IPS-NIHi7 (cell line): ENCODE measurements around the gene HES5.
"Not testable (repeated sequence)": the region's sequence is repeated elsewhere in the genome, so short reads cannot be mapped to it uniquely, and the experiment has no call there.

Experiments used
- DNase-seq: peaks from one replicate; pipeline ENCODE4 v3.0.0; 2012; ENCODE audit warnings: mixed read lengths; ENCODE audit errors: extremely low spot score

Gene HES5, protein sequence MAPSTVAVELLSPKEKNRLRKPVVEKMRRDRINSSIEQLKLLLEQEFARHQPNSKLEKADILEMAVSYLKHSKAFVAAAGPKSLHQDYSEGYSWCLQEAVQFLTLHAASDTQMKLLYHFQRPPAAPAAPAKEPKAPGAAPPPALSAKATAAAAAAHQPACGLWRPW

DNA sequence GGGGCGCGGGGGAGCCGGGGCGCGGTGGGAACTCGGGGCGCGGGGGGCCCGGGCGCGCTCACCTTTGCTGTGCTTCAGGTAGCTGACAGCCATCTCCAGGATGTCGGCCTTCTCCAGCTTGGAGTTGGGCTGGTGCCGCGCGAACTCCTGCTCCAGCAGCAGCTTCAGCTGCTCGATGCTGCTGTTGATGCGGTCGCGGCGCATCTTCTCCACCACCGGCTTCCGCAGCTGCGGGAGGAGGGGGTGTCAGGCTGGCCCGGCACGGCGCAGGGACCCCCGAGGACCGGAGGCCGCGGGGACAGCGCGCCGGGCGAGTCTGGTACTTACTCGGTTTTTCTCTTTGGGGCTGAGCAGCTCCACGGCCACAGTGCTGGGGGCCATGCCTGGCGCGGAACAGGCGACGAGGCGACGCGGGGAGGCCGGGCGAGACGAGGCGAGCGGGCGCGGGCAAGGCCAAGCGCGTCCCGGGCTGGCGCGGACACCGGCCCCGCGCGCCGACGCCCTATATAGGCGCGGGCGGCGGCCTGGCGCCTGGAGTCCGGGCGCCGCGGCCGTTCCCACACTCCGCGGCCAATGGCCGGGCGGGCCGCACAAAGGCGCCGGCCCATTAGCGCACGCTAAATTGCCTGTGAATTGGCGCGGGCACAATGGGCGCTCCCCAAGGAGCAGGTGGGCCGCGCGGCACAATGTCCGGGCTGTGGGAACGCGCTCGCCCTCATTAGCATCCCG, at the start of gene HES5:
Gene HES5, minus strand, starts transcription at position 480 of the 729 bp plus-strand sequence. Its CDS starts 99 bp downstream, at position 381.
- no peak for DNase-seq

DNA sequence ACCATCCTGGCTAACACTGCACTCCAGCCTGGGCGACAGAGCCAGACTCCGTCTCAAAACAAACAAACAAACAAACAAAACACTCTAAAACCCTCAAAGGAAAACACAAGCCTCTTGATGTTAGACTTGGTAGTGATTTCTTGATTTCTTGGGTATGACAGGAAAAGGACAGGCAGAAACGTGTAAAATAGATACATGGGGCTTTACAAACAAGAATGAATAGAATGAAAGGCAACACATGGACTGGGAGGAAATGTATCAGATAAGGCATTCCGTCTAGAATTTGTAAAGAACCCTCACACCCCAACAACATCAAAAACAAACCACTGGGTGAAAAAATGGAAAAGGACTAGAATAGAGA, 48.7 kb upstream of the HES5 start:
- DNase-seq = no peak

DNA sequence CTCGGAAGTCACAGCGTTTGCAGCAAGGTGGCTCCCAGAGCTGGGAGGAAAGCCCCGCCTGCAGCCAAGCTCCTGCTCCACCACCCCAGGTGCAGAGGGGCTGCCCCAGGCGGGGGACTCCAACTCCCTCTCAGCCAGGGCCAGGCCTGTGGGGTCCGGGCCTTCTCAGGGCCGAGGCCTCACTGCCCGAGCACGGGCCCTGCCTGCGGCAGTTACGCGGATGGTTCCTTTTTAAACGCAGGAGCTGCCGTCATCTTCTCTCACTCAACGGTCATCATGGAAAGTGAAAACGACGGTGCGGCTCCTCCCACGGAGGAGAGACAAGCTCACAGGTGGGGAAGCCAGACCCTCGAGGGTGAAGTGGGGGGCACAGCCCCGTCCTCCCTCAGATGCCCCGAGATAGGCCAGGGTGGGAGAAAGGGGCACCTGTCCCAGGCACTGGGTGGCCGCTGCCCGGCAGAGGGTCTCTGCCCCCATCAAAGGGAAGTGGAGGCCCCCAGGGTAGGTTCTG, 47.6 kb upstream of the HES5 start:
- DNase-seq = not testable (repeated sequence)

DNA sequence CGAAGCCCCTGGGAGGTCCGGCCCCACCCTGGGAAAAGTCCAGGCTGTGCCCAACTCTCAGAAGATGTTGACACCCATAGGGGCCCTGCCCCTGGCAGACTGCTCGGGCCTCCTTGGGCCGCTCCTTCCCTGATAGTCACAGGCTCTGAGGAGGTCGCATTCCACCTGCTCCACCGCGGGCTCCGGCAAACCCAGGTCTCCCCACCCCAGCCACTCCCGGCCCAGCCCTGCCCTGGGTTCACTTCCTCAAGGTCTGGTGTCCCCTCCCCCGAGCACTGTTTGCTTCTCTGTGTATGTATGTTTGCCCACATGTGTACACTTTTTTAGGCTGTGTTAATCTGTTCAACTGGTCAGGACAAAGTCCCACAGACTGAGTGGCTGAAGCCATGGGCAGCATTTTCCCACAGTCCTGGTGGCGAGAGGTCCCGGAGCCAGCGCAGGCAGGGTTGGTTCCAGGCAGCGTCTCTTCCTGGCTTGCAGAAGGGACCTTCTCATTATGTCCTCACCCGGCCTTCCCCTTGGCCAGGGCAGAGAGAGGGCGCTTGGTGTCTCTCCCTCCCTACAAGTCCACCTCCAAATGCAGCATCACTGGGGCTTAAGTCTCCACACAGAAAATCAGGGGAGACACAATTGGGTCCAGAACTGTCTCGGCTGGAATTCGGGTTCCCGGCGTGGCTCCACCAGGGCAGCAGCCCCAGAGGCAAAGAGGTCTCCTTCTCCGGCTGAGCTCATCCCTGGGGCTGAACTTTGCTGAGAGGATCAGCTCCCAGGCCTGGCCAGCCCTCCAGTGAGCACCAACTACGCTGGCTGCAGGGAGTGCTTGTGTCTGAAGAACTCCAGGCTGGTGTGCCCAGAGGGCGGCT, 46.0 kb upstream of the HES5 start:
- DNase-seq = no peak

GRCh38 chr1:2574350-2574749, 44.3 kb upstream of the HES5 start:
- no peak for DNase-seq

DNA sequence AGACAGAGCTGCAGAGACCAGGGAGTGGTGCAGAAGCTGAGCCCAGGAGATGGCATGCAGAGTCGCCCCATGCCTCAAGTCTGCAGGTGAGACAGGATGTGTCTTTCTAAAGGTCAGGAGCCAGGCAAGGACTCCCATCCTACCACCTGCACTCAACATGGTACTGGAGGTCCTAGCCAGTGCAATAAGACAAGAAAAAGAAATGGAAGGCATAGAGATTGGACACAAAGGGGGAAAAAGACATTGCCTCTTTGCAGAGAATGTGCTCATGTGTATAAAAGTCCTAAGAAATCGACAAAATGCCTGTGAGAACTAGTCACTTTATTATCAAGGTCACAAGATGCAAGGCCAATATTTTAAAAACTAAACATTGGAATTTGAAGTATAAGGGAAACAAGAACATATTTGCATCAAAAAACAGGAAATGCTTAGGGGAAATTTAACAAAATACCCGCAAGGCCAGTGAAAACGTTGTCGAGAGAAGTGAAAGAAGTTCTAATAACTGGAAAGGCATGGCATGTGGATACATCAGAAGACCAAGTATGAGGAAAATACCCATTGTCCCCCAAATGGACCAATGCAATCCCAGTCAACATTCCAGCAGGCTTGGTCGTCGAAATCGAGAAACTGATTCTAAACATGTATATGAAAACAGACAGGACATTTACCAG, 43.3 kb upstream of the HES5 start:
- DNase-seq = no peak

DNA sequence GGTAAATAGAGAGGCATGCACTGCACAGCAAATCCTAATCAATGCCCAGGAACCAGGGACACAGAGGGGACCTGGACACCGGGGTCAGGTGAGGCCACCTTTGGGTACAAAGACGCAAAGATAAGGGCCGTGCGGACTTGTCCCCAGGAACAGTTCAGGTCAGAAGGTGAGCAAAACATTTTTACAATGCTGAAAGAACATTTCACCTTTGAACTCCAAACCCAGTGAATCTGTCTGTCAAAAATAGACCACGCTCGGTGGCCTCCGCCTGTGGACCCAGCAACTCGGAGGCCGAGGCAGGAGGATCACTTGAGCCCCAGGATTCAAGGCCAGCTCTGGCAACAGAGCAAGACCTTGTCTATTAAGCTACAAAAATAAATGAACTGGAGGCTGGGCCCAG, 41.3 kb upstream of the HES5 start:
- no peak for DNase-seq

- no peak for DNase-seq
Observed at GRCh38 chr1:2570332-2570731, 40.3 kb upstream of the HES5 start.

GRCh38 chr1:2569703-2570102, 39.6 kb upstream of the HES5 start:
- DNase-seq = not testable (repeated sequence)

- no peak for DNase-seq
Observed at GRCh38 chr1:2569060-2569459, 39.0 kb upstream of the HES5 start.

DNA sequence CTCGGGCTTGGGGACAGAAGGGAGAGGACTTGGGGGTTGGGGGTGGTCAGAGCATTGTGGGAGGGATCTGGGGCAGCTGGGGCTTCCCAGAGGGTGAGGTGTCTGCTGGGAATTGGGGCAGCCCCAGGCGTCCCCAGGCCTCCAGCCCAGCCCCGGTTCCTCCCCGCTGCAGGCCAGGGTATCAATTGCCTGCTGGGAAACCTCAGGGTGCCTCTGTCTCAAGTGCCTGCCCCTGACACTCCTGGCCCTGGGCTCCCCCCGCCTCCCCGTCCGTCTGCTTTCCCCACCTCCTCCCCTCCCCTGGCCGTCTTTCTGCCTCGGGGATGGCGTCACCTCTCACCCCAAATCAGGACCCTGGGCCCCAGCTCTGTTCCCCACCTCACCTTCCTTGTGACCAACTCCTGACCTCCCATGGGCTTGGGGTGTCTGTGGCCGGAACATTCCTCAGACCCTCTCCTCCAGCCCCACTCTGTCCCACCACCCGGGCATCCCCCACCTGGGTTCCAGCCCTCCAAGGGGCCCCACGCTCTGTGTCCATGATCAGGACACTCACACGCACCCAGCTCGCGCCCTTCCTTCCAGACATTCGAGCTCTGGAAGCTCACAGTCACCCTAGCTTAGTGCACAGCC, 38.2 kb upstream of the HES5 start:
- DNase-seq = not testable (repeated sequence)

DNA sequence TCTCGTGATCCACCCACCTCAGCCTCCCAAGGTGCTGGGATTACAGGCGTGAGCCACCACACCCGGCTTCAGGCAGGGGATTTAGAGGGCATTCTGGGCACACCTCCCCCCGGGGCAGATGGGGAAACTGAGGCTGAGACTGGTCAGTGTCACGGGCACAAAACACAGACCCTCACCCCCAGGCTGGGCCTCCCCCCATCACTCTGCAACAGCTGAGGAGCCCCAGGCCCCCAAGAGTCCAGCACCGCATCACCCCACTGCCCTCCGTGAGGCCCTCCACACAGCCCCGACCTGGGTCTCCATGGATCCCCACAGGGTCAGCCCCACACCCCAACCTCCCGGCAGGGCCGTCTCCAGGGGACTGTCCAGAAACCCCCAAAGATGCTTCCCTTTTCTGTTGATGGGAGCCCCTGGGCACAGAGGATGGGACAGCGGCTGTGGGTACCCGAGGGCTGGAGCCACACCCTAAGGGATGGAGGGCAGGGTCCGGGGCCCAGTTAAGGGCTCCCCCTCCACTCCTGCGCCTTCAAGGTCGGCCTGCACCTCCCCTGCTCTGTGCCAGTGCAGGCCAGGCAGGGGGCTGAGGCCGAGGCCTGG, 37.1 kb upstream of the HES5 start:
- DNase-seq = no peak

GRCh38 chr1:2566101-2567045, 36.3 kb upstream of the HES5 start:
- no peak for DNase-seq

DNA sequence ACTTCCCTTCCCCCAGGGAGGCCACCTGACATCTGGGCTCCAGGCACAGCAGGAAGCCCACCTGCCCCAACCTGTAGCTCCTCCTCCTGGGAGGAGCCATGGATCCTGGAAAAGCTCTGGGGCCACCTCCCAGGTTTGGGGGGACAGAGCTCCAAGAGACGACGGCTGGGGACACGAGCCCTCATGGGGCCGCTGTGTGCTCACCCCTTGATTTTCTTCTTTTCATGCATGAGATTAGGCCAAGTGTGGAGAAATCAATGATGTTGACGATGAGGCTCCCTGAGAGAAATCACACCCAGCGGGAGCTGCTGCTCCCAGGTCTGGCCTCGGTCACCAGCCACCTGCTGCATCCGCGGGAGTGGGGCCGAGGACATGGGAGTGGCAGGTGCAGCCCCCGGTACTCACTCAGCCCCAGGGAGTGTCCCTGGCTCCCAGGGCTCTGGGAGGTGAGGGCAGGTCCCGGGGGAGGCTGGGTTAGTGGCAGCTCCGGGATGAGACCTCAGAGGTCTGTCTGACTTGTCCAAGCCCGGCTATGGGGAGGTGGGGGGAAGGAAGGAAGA, 34.8 kb upstream of the HES5 start:
- no peak for DNase-seq

- no peak for DNase-seq
Observed at GRCh38 chr1:2564006-2564814, 34.1 kb upstream of the HES5 start.

DNA sequence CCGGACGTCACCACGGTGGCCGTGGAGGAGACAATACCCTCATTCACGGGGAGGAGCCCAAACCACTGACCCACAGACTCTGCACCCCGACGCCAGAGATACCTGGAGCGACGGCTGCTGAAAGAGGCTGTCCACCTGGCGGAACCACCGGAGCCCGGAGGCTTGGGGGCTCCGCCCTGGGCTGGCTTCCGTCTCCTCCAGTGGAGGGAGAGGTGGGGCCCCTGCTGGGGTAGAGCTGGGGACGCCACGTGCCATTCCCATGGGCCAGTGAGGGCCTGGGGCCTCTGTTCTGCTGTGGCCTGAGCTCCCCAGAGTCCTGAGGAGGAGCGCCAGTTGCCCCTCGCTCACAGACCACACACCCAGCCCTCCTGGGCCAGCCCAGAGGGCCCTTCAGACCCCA, 33.1 kb upstream of the HES5 start:
- DNase-seq = no peak

GRCh38 chr1:2561898-2562895, 32.1 kb upstream of the HES5 start:
- no peak for DNase-seq

DNA sequence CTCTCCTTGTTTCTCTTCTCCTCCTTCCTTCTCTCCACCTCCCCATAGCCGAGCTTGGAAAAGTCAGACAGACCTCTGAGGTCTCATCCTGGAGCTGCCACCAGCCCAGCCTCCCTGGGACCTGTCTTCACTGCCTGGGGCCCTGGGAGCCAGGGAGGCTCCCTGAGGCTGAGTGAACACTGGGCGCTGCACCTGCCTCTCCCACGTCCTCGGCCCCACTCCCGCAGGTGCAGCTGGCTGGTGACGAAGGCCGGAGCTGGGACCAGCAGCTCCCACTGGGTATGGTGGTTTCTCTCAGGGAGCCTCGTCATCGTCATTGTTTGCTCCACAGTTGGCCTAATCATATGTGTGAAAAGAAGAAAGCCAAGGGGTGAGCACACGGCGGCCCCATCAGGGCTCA, 31.4 kb upstream of the HES5 start:
- no peak for DNase-seq
